A673 (cell line): Measurements from ENCODE around the gene CEP192.

ENCODE experiments used
- CTCF ChIP-seq: fragments of 300-800, 200-600 bp; sonication (generic); conservative IDR thresholded peaks from 2 replicates; pipeline ENCODE4 v1.5.1; 2017; ENCODE audit warnings: low read depth, mild to moderate bottlenecking, antibody characterized with exemption, low read length, moderate library complexity, mixed read lengths
- EZH2 ChIP-seq: fragments of 200-600 bp; sonication (generic); IDR thresholded peaks from 2 replicates; pipeline ENCODE4 v1.6.1; 2017; ENCODE audit warnings: borderline replicate concordance, low read depth, mild to moderate bottlenecking, mixed read lengths, antibody characterized with exemption, low read length; ENCODE audit not compliant: poor library complexity, severe bottlenecking

GRCh38 chr18:13039806-13040205 lies 48.6 kb downstream of the CEP192 start:
- TF ChIP-seq CTCF (no peak), EZH2 (no peak)
